ENCODE results near the gene PNKD.
"Not testable (repeated sequence)": the region's sequence is repeated elsewhere in the genome, so short reads cannot be mapped to it uniquely, and the experiment has no call there.

Gene PNKD

DNA sequence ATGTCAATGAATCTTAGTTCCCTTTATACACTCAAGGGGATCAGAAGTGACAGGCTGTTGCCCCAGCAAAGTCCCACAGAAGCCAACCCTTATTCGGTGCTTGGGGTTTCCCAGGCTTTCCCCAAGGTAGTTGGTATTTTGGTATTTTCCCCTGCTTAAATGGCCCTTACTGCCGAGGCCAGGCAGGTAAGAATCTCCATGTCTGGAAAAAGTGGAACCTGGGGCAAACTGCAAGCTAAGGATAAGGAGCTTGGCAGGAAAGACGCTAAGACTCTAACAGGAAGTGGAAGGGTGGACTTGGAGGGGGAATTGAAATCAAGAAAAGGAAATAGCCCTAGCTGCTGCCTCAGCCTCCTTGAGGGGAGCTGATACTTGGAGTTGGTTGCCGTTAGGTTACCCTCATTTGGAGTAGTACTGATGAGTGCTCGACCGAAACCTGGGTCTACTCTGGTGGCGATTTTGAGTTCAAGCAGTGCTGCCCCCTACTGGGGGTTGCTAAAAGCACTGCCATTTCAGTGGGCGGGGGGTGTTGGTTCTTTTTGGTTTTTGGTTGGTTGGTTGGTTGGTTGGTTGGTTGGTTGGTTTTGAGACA is 12.8 kb upstream of the PNKD start:
- DNase-seq = peak; percentile 42 to 73

DNA sequence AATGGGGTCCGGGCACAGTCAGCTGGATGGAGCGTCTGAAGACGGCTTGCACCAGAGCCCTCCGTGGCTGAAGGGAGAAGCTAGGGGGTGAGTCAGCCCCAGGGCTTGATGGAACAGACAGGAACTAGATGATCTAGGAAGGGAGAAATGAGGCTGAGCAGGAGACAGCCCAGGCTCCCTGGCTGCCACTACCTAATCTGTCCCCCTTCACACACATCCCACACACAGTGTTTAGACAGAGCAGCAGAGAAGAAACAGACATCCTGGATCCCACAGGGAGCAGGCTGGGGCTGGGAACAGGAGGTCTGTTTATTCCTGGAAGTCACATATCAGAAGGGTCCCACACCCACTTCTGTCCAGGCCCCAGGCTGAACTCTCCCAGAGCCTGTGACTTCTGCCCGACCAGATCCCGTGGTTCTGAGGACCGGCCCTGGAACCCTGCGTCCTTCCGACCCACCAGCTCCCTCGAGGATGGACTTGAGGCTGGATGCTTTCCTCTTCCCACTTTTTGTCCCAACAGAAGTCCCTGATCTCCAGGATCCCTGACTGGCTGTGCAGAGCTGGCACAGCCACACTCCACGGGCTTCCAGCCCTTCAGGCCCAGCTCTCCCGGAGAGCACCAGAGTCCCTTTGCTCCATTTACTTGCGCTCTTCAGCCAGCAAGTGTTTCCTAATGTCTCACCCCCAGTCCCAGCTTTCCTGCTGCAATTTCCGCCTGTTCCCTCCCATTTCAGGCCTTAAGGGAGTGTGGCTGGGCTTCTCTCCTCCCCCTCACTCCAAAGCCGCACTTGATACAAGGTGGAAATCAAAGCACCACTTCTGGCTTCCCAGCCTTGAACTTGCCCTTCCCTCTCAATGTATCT is 11.0 kb upstream of the PNKD start:
- peak; percentile 25 to 55 for DNase-seq

DNA sequence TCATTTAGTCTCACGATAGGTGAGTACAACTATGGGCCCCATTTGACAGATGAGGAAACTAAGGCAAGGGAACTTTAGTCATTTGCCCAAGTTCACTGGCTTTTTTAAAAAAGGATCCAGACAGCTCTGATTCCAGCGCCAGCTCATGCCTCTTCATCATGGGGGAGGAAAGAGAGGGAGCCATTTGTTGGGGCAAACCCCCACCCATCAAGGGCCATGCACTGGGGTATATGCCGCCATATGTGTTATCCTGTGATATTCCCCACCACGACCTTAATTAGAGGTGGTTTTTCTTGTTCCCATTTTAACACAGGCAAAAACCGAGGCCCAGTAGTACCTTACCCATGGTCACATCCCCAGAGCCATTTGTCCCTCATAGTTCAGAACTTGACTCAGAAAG is 10.2 kb upstream of the PNKD start:
- DNase-seq = no peak

DNA sequence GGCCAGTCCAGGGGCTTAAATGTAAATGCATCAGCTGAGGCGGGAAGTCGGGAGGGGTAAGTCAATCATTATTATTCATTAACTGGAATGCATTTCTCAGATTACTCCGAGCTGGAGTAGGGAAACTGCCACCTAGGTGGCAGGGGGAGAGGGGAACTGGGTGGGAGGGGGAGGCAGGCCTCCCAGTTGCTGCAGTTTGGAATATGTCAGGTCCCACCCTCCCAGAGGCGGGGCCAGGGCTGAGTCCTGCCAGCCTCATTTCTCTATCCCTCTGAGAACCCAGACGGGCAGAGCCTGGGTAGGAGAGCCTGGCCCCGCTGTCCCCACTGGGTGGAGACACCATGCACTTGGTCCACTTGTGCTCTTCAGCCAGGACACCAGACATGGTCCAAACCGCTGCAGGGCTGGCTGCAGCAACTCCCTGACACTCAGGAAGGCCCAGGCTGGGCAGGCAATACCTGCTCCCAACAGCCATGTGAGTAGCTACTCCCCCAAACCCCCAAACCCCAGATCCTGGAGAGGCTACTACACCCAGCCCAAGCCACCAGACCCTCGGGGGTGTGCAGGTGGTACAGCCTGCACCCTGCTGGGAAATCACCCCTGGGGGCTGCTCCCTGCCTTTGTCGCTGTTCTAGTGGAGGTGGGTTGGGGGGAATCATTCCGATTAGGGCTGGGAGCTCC is 9.4 kb upstream of the PNKD start, which contains the start of gene GPBAR1:
Gene GPBAR1, plus strand, starts transcription at position 274 of the 681 bp plus-strand sequence. CDS start 1,710 bp downstream, outside the sequence.
- no peak for DNase-seq

DNA sequence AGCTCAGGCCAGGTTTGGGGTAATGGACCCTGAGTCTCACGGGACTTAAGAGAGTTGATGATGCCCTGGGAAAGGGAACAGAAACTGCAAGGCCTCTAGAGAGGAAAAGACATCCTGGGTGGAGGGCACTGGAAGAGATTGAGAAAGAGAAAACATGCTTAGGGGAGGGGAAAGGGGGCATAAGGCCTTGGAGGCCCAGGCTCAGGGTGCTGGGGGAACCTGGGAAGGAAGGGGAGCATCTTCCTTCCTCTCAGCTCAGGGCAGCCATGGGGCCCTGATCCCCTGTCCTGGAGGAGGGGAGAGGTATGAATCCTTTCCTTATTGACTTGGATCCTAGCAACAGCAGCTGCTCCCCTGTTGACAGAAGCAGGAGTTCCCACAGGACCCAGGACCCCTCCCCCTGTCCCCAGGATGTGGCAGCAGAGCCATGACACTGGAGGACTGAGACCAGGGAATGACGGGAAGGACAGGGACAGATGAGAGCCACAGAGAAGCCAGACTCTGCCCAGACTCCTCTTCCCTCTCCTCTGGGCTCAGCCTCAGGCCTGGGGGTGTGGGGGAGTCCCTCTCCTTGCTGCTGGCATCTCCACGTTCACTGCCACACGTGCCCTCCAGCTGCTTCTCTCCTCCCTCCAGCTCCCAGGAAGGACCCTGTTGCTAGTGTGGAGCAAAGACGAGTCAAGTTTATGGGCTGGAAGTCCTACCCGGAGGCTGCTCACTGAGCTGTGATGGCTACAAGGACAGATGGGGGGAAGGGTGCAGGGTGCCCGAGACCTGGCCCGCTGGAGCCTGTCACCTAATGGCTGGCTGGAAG is 8.7 kb upstream of the PNKD start:
- DNase-seq = no peak

DNA sequence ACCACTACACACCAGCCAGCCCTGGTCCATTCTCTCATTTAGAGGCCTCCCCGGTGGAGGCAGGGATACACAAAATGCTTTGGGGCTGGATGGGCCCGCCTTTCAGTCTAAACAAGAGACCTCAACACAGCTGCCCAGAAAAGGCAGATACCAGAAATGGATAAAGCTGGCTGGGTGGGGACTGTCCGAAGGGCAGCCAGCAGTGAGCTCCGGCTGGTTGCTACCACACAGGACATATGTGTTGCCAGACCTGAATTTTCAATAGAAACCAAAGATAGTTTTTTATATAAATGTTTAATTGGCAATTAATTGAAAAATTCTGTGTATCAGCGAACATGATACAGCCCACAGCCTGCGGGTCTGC is 8.1 kb upstream of the PNKD start:
- DNase-seq = no peak

DNA sequence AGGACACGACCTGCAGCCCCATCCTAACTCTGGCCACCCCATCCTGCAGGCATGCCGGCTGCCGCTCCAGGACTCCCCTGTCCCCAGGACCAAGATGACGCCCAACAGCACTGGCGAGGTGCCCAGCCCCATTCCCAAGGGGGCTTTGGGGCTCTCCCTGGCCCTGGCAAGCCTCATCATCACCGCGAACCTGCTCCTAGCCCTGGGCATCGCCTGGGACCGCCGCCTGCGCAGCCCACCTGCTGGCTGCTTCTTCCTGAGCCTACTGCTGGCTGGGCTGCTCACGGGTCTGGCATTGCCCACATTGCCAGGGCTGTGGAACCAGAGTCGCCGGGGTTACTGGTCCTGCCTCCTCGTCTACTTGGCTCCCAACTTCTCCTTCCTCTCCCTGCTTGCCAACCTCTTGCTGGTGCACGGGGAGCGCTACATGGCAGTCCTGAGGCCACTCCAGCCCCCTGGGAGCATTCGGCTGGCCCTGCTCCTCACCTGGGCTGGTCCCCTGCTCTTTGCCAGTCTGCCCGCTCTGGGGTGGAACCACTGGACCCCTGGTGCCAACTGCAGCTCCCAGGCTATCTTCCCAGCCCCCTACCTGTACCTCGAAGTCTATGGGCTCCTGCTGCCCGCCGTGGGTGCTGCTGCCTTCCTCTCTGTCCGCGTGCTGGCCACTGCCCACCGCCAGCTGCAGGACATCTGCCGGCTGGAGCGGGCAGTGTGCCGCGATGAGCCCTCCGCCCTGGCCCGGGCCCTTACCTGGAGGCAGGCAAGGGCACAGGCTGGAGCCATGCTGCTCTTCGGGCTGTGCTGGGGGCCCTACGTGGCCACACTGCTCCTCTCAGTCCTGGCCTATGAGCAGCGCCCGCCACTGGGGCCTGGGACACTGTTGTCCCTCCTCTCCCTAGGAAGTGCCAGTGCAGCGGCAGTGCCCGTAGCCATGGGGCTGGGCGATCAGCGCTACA is 7.4 kb upstream of the PNKD start:
- DNase-seq = no peak

DNA sequence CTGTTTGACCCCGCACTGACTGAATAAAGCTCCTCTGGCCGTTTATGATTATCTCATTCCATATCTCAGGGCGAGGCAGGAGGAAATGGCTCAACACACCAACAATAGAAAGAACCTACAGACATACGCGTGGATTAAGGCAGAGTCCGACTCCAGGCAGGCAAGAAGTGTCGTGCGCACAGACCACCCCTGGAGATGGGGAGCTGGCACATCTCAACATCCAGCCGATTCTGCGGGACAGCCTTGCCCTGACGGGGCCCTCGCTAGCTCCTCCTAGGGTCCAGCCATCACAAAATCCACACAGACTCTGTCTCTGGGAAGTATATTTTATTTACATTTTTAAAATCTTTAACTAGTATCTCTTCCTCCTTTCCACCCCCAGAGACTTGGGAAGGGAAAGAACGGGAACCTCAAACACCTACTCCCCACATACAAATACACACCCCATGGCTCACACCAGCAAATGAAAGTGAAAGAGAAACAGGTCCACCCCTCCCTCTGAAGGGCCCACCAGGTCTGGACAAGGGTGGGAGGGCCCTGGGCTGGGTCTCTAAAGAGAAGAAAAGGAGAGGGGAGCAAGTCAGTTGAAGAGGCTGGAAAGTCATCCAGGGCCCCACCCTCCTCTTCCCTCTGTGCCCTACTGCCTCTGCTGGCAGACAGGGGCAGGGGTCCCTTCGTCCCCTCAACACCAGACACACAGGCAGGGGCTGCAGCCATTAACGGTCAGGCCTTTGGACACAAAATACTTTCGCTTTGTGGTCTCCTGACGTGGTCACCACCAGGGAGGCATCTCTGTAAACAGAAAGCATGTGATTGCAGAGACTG is 6.3 kb upstream of the PNKD start:
- peak in 1 of 2 donors; percentile 39 for DNase-seq

DNA sequence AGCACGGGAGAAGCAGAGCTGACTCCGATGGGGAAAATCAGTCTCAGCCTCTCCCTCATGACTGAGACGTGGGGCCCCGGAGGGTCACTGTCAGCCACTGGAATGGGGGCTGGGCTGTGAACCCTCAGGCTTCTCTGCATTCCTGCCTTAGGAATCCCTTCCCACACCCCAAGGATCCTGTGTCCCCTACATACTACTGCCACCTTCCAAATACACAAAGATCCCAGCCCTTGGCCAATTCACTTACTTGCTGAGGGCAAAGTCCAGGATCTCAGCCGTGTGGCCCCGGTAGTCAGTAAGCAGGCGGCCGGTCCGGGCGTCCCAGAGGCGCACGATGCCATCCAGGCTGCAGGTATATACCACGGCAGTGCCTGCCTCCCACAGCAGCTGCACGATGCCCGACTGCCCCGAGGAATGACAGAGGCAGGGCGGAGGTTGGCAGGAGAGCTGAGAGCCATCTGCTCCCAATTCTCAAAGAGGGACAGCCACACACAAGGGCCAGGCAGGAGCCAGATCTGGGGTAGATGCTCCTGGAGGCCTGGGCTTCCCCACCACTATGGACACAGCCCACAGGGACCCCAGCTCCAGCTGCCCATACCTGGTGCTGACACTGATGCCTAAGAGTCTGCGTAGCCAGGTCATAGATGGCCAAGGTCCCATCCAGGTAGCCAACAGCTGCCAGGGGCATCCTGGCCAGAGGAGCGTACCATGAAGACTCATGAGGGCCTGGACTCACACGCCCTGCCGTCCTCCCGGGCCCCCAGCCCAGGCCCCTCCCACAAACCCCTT is 5.4 kb upstream of the PNKD start:
- DNase-seq = no peak

DNA sequence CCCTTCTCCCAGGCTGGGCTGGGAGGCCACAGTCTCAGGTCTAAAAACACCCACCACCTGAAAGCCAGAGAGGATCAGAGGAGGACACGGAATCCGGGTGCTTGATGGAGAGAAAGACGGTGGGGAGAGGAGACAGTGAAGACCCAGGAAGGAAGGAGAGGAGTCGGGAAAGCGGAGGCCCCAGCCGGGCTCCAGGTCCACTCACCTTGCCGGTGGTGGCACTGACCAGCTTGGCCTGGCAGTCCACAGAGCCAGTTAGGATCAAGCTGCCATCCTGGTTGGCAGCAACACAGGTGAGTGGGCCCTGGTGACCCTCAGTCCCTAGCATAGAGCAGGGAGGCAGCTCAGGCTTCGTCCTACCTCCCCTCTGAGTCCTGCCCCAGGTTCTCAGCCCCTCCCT is 4.7 kb upstream of the PNKD start:
- no peak for DNase-seq

DNA sequence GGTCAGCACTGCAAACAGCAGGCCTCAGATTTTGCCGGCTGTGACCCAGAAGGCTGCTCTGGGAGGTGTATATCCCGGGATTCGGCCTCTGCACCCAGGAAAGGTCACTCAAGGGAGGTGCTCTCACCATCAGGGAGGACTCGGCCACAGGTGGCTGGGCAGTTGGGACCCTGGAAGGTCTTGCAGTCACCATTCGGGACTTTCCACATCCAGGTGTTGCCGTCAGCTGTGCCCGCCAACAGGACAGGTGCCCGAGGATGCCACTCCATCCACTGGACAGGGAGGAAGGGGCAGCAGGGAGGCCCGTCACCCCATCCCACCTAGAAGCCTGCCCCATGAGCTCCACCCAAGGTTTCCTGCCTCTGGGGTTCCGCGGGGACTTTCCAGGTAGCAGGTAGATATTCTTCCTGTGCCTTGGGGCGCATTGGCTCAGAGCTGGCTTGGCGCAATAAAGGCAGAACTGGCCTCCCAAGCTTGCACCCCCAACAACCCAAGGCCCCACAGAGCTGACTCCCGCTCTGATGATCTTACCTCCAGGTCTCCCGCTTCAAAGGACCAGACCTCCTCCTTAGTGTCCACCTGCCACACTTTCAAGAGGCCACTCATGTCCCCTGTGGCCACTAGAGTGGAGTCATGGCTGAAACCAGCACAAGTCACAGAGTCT is 3.9 kb upstream of the PNKD start:
- no peak for DNase-seq

DNA sequence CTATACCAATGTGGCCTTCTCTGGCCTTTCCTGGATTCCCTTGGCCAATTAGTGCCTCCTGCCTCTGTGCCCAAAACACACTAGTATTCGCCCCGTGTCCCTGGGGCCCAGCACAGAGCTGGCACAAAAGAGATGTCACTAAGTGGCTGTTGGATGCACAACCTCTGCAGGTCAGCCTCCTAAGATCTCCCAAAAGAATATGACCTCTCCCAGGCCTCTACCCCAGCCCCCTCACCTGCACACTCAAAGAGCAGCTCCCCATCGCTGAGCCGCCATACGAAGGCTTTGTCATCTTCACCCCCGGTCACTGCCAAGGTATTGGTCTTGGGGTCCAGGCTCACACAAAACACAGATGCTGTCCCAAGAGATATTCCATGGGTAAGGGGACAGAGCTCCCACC is 3.1 kb upstream of the PNKD start:
- DNase-seq = no peak

DNA sequence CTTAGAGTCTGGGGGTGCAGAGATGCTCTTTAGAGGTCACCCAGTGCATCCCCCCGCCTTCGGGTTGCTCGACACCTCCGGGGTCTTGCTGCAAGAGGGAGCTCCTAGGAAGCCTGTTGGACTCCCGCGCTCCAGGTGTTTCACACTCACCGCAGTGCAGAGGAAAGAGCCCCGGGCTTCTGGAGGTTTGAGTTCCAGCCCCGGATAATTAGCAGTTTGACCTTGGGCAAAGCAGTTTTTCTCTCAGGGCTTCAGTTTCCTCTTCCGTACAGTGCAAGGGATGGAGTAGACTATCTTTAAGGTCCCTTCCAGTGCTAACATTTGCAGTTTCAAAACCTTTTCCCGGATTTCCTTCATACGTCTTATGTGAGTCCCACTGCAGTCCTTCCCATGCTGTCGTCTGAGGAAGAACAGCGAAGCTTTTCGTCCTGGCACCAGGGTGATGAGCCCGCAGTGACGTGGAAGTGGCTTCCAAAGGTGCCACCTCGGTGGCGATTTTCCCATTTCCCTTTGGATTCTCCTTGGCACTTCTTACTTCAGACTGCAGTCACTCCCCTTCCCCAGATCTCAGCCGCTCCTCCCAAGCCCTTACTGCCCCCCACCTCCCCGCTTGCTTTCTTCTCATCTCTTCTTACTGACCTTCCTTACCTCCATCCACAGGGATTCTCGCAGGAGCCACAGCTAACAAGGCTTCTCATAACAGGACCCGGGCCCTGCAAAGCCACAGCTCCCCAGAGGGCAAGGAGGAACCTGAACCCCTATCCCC is 585 bp downstream of the PNKD start:
- DNase-seq = no peak

DNA sequence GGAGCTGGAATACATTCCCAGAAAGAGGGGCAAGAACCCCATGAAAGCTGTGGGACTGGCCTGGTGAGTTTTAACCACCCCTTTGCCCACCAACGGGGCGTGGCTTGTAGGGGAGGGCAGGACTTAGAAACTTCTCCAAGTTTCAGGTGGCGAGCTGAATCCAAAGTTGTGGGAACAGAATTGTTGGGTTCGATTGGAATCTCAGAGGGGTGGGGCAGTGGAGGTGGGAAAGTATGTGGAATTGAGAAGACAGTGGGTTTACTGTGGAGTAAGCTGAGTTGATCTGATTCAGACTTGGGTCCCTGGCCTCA is 1.1 kb downstream of the PNKD start:
- no peak for DNase-seq

DNA sequence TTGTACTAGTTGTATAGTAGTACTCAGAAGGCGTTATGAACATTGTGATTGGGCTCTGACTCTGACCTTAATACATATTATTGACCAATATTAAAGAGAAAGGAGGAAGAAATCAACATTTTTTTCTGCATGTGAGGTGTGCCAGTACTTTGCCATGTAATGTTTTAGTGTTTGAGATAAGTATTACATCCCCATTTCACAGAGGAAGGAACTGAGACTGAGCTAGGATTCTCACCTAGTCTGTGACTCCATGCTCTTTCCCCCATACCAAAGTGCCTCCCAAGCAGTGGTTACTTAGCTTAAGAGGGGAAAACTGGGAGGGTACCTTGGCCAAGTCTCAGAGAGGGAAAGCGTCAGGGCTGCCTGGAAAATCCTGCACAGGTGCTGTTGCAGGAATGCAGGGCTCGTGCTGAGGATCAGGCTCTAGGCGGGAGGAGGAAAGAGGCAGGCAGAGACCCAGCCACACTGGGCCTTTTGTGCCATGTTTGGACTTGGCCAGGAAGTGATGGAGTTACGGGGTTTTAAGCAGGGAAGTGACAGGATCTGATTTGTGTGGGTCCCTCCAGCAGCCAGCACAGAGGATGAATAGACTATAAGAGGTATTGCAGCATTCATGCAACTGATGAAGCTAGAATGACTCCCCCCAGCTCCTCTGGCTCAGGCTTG is 1.7 kb downstream of the PNKD start:
- DNase-seq = no peak

DNA sequence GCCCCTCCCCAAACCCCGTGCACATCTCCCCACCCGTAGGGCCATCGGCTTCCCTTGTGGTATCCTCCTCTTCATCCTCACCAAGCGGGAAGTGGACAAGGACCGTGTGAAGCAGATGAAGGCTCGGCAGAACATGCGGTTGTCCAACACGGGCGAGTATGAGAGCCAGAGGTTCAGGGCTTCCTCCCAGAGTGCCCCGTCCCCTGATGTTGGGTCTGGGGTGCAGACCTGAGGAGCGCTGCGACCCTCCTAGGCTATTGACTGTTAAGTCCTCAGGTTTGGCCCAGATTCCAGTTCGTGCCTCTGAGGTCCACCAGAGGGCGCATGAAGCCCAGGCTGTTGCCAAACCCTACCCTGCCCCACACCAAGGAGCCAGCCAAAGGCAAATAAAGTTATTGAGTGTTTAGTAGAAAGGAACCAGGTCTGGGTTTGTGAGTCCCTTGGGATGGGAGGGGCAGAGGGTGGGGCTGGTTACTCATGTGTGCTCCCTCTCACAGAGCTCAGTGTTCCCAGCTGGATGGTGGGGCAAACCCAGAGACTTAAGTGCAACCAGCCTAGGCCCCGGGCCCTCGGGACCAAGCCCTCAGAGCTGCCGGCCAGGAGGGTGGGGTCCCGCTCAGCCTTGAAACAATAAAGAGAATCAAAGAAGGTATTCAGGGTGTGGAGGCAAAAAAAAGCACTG is 2.4 kb downstream of the PNKD start:
- peak; percentile 53 to 71 for DNase-seq

DNA sequence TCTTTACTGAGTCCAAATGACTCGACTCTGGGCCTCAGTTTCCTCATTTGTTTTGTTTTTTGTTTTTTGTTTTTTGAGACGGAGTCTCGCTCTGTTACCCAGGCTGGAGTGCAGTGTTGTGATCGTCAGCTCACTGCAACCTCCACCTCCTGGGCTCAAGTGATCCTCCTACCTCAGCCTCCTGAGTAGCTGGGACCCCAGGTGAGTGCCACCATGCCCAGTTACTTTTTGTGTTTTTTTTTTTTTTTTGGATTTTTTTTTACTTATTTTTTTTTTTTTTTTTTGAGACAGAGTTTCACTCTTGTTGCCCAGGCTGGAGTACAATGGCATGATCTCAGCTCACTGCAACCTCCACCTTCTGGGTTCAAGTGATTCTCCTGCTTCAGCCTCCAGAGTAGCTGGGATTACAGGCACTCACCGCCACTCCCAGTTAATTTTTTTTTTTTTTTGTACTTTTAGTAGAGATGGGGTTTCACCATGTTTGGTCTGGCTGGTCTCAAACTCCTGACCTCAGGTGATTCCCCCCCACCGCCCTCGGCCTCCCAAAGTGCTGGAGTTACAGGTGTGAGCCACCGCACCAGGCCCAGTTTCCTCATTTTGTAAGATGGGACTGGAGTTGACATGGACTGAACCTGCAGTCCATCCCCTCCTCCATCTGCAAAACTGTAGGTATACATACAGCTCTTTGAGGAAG is 3.0 kb downstream of the PNKD start:
- not testable (repeated sequence) for DNase-seq
